ENCODE data around the gene TLR10.
"Not testable (repeated sequence)": the region's sequence is repeated elsewhere in the genome, so short reads cannot be mapped to it uniquely, and the experiment has no call there.

TLR10 gene

GRCh38 chr4:38811297-38811696, 28.5 kb upstream of the TLR10 start:
- no peak for DNase-seq (ENCODE audit: extremely low spot score)
- TF ChIP-seq NFRKB (IDR thresholded peaks at IDR 0.05) (no peak), FOXA1 (IDR thresholded peaks at IDR 0.05) (no peak), FOXK2 (IDR thresholded peaks at IDR 0.05) (no peak), BHLHE40 (IDR thresholded peaks at IDR 0.05; ENCODE audit: borderline replicate concordance) (no peak), ELF4 (IDR thresholded peaks at IDR 0.05) (no peak), ARNT (IDR thresholded peaks at IDR 0.05) (no peak), ZNF384 (IDR thresholded peaks at IDR 0.05) (no peak), FOXM1 (IDR thresholded peaks at IDR 0.05; ENCODE audit: borderline replicate concordance) (no peak), TARDBP (IDR thresholded peaks at IDR 0.05) (no peak), HDGF (IDR thresholded peaks at IDR 0.05; ENCODE audit: borderline replicate concordance) (no peak), L3MBTL2 (conservative IDR thresholded peaks at IDR 0.05) (no peak), SP1 (IDR thresholded peaks at IDR 0.05) (no peak), LEF1 (IDR thresholded peaks at IDR 0.05; ENCODE audit: borderline replicate concordance) (no peak), CTBP1 (IDR thresholded peaks at IDR 0.05; ENCODE audit: borderline replicate concordance) (no peak), SUZ12 (IDR thresholded peaks at IDR 0.05) (no peak), PKNOX1 (IDR thresholded peaks at IDR 0.05) (no peak)
- POLR2A ChIA-PET = no interaction called here
- CTCF ChIA-PET = no interaction called here

- POLR2A ChIA-PET; CTCF ChIA-PET; DNase-seq (ENCODE audit: extremely low spot score): not testable (repeated sequence)
Observed at GRCh38 chr4:38807462-38807861, 24.7 kb upstream of the TLR10 start.

- POLR2A ChIA-PET; DNase-seq (ENCODE audit: extremely low spot score): not testable (repeated sequence)
- CTCF ChIA-PET = interaction anchor here (3.0 kb wide), 1 partner anchor 48 kb away, joined by 17 read pairs; no protein-coding TSS in a partner anchor
Observed at GRCh38 chr4:38806251-38806650, 23.5 kb upstream of the TLR10 start.

- CTCF ChIA-PET = interaction anchor here (0.7 to 3.0 kb wide), 2 partner anchors 47 to 333 kb away, joined by 3 to 17 read pairs; no protein-coding TSS in a partner anchor
- POLR2A ChIA-PET = no interaction called here
- no peak for DNase-seq (ENCODE audit: extremely low spot score)
- TF ChIP-seq ZNF384 (IDR thresholded peaks at IDR 0.05) (no peak), FOXK2 (IDR thresholded peaks at IDR 0.05) (no peak), FOXM1 (IDR thresholded peaks at IDR 0.05; ENCODE audit: borderline replicate concordance) (no peak), SP1 (IDR thresholded peaks at IDR 0.05) (no peak), ARNT (IDR thresholded peaks at IDR 0.05) (no peak), CTBP1 (IDR thresholded peaks at IDR 0.05; ENCODE audit: borderline replicate concordance) (no peak), L3MBTL2 (conservative IDR thresholded peaks at IDR 0.05) (no peak), LEF1 (IDR thresholded peaks at IDR 0.05; ENCODE audit: borderline replicate concordance) (no peak), FOXA1 (IDR thresholded peaks at IDR 0.05) (no peak), ELF4 (IDR thresholded peaks at IDR 0.05) (no peak), NFRKB (IDR thresholded peaks at IDR 0.05) (no peak), HDGF (IDR thresholded peaks at IDR 0.05; ENCODE audit: borderline replicate concordance) (no peak)
Observed at GRCh38 chr4:38805530-38806145, 22.8 kb upstream of the TLR10 start.

- no peak for DNase-seq (ENCODE audit: extremely low spot score)
- CTCF ChIA-PET = interaction anchor here (0.5 to 3.0 kb wide), 7 partner anchors 10 to 887 kb away, joined by 3 to 17 read pairs (median 4); no protein-coding TSS in a partner anchor
- POLR2A ChIA-PET = no interaction called here
- no peak for TF ChIP-seq LEF1 (IDR thresholded peaks at IDR 0.05; ENCODE audit: borderline replicate concordance)
- TF ChIP-seq L3MBTL2 (conservative IDR thresholded peaks at IDR 0.05) = no peak
- no peak for TF ChIP-seq TARDBP (IDR thresholded peaks at IDR 0.05)
- no peak for TF ChIP-seq NFRKB (IDR thresholded peaks at IDR 0.05)
- no peak for TF ChIP-seq SUZ12 (IDR thresholded peaks at IDR 0.05)
- no peak for TF ChIP-seq FOXM1 (IDR thresholded peaks at IDR 0.05; ENCODE audit: borderline replicate concordance)
Observed at GRCh38 chr4:38804654-38805295, 22.0 kb upstream of the TLR10 start, which contains the start of gene TLR1. Gene TLR1, minus strand, starts transcription at chr4:38804791. Its CDS starts 5,960 bp downstream, at chr4:38798831.

GRCh38 chr4:38803833-38804653, 21.3 kb upstream of the TLR10 start:
- DNase-seq (ENCODE audit: extremely low spot score) = no peak
- TF ChIP-seq ARNT (IDR thresholded peaks at IDR 0.05) (no peak), L3MBTL2 (conservative IDR thresholded peaks at IDR 0.05) (no peak), CTBP1 (IDR thresholded peaks at IDR 0.05; ENCODE audit: borderline replicate concordance) (no peak), FOXK2 (IDR thresholded peaks at IDR 0.05) (no peak), HDGF (IDR thresholded peaks at IDR 0.05; ENCODE audit: borderline replicate concordance) (no peak), SUZ12 (IDR thresholded peaks at IDR 0.05) (no peak), SP1 (IDR thresholded peaks at IDR 0.05) (no peak), ZNF384 (IDR thresholded peaks at IDR 0.05) (no peak), FOXA1 (IDR thresholded peaks at IDR 0.05) (no peak), TARDBP (IDR thresholded peaks at IDR 0.05) (no peak), FOXM1 (IDR thresholded peaks at IDR 0.05; ENCODE audit: borderline replicate concordance) (no peak)
- POLR2A ChIA-PET = no interaction called here
- CTCF ChIA-PET = interaction anchor here (0.6 to 3.0 kb wide), 6 partner anchors 9 to 886 kb away, joined by 3 to 17 read pairs (median 4); no protein-coding TSS in a partner anchor

Measured in HEK293T (cell line).